DMS153 treated with DMSO at 0.1 percent for 48 hours (cell line): ENCODE data around the gene SIPA1L3.

Experiments
- DNase-seq: peaks from one replicate; lab custom pipeline; 2025; ENCODE audit not compliant: unreplicated experiment; lab: John Stamatoyannopoulos, UW

SIPA1L3 gene

DNA sequence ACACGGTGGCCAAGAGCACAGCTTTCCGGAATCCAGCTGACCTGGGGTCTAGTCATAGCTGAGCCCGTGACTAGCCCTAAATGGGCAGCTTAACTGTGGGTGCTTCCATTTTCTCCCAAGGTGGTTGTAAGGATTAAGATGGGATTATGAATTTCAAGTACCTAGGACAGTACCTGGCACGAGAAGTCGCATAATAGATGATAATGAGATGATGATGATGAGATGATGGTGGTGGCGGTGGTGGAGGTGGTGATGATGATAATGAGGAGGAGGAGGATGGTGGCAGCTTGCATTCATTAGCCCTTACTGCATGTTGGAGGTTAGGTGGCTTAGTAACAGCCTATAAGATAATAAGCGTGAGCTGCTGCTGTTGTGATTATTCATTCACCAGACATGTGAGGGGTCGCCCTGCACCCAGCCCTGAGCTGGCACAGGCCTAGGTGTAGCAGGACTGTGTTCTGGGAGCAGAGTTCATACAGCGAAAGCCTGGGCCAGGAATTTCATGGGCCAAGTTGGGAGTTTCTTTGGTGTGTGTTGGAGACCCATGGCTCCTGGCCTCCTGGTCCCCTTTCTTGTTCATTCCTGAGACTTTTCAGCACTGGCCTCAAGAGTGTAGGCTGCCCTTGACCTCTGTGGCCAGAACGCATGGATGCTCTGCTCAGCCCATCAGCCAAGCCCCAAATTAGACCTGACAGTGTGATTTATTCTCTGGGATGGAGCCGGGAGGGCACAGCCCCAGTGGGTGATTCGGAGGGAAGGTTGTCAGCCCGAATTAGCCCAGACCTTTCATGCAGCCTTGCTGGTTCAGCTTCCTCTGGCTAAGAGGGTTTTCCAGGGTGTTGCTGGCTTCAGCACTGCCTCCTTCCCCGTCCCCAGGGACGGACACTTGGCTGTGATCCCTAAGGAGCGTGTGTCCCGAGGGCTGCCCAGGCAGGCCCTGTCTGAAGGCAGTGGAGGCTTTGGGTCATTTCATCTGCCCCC is 128.8 kb downstream of the SIPA1L3 start:
- no peak for DNase-seq

DNA sequence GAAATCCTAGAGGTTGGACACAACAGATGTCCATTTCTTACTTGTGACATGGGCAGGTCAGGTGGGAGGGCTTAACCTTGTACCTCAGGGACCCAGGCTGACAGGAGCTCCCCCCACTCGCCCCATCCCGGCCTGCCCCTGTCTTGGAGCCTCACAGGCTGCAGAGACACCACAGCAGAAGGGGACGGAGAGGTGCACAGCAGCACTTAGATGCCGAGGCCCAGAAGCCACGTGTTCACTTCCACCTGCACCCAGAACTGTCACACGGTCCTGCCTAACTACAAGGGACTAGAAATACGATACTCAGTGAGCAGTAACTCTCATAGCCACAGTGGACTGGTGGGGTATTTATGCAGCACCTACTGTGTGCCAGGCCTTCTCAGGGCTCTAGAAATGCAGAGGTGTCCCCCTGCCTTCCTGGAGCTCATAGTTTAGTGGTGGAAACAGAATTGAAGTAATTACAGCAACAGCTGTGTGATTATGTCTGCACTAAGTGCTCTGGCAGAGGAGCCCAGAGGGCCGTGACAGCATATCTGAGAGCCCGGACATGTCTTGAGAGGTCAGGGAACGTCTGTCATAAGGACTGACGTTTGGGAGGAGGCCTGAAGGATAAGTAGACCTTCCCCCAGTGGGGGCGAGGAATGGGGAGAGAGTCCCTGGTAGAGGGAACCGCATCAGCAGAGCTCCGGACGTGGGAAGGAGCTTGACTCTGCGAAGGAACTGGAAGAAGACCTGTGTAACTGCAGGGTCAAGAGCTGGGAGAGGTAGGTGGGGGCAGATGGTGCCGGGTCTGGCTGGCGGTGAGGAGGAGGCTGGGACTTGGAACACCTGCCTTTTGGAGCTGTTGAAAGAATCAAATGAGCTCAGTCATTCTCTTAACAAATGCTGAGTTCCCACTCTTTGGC is 130.0 kb downstream of the SIPA1L3 start:
- no peak for DNase-seq

DNA sequence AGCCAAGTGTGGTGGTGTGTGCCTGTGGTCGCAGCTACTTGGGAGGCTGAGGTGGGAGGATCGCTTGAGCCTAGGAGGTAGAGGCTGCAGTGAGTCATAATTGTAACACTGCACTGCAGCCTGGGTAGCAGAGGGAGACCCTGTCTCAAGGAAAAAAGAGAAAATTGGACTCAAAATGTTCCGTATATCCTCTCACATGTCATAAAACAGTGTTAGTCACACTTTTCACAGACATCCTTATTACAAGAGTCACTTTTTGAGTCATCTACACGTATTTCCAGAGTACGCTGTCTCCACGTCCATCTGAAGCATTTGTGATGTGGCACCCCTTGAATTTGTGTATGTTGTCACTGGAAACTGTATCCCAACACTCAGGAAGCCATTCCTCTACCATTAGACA is 133.0 kb downstream of the SIPA1L3 start:
- DNase-seq = no peak

DNA sequence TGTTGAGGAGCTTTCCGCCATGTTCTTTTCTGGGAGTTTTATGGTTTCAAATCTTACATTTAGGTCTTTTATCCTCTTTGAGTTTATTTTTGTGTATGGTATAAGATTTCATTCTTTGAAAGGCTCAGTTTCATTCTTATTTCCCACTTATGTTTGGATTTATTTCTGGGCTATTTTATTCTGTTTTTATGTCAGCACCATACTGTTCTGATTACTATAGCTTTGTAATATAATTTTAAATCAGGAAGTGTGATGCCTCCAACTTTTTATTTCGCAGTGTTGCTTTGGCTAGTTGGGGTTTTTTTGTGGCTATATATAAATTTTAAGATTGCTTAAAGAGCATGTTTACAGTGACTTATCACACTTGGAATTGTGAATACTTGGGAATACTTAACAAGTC is 135.1 kb downstream of the SIPA1L3 start:
- DNase-seq = no peak

DNA sequence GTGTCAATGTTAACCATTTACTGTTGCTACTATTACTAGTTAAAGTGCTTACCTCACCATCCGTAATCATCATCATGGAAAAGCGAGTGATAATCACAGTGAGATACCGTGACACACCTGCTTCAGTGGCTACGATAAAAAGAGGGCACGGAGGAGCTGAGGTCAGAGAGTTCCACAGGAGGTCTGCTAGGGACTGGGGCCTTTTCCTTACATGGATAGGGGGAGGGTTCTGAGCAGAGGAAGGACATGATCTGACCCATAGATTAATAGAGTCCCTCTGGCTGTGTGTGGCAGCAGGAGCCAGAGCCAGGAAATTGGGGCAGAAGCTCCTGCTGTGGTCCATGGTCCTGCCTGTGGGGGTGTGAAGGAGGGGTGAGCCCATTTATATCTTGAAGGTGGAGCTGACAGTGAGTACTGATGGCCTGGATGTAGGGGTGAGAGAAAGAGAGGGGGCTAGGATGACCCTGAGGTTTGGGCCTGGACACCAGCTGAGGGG is 136.7 kb downstream of the SIPA1L3 start:
- no peak for DNase-seq

DNA sequence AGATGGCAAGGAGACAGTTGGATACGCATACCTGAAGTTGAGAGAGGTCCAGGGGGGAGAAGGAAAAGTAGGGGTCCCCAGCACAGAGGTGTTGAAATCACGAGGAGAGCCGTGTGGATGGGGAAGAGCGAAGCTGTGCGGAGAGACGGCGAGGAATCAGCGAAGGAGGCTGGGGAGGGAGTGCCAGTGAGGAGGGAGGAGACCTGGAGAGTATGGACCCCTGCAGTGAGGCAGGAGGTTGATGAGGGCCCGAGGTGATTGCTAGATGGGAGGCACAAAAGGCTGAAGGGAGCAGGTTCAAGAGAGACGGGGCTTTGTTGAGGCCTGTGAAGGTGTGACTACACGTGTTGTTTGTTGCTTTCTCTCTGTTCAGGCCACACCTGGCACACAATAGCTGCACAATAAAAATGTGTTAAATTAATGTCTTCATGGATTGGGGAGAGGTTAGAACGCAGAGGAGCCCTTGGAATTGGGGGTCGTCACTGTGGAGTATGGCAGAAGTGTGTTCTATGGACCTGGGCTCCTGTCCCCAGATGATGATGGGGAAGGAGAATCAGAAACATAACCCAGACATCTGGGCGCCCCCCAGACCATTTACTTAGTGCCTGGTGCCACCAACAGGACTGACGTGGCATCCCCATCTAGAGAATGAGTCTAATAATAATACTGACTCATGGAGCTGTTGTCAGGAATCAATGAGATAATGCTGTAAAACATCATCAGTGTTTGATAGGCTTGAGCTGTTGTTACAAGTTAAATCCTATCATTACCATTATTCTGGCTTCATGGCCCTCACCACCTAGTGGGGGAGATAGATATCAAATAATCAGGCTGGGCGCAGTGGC is 137.5 kb downstream of the SIPA1L3 start:
- no peak for DNase-seq

DNA sequence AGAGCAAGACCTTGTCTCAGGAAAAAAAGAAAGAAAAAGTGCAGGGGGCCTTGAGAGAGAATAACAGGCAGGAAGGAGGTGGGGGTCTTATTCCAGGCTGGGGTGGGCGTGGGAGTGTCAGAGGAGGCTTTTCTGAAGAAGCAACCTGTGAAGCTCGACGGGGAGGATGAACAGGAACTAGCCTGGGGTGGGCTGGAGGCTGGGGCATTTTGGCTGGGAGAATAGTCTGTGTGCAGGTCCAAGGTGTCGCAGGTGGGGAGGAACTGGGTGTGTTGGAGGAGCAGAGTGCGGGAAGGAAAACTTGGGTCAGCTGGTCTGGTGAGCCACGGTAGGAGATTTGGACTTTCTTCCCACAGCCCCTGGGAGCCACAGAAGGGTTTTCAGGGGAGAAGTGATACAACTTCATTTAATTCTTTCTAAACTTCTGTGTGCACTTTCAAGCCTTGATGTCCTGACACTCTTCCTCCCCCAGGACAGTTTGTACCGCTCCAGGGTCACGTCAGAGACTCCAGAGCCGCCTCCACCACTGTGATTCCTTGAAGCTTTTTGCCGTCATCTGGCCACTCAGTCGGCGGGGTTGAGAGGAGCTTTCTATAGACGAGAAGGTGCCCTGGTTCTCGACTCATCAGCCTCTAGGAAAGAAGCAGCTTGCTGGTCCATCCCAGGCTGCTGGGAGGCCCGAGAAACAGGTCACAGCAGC is 138.7 kb downstream of the SIPA1L3 start:
- DNase-seq = no peak

DNA sequence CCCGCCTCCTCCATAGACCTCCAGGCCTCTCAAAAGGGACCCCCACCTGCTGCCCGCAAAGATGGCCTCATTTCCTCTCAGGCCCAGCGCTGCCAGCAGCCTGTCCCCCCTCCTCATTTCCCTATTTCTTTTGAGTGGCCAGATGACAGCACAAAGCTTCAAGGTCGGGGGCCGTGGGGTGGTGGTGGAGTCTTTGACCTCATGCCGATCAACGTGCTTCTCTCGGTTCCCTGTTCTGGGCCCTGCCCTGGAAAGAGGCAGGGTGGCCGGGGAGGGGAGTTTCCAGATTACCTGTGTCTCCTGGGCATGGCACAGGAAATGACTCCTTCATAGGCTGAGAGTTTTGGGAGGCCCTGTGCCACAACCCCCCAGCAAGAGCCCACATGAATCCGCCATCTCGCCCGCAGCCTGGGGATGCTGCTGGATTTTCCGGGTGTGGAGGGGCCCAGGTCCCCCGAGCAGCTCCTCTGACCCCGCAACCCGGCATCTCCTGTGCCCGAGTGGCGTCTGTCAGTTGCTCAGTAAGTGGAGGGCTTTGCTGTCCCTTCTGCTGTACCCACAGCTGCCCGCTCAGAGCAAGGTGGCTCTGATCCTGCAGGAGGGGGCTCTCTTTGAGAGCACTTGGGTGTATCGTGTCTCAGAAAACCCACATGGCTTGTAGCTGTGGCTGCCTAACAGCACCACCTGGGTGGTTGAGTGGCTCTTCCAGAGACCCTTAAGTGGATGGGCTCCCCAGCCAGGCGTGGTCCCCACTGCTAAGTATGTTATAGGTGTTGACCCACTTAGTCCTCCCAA is 139.4 kb downstream of the SIPA1L3 start:
- DNase-seq = no peak

DNA sequence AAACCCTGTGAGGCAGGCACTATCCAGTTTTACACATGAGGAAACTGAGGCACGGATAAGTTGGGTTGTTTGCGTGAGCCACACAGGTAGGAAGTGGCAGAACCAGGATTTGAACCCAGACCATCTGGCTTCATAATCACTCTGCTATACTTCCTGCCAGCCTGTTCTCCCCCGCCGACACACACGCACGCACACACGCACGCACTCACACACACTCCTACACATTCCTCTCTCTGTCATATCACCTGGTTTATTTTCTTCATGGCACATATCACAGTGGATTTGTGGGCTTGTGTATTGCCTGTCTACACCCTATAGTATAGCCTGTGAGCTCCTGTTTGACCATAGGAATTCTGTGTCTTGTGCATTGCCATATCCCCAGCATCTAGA is 140.0 kb downstream of the SIPA1L3 start:
- DNase-seq = no peak

DNA sequence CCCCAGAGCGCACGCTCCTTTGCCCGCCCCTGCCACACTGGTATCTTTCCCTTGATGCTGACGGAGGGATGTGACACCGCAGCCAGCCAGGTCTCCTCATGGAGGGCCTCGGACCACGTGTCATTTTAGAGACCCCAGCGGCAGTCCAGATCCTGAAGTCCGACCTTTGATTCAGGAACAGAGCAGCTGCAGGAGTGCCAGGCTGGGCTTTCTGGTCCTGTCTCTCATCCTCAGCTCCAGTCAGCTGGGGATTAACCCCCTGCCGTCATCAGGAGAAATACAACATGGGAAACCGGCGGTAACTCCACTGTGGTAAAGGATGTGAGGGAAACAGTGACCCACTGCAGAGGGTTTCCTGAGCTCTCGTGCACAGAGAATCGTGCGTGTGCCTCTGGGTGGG is 140.6 kb downstream of the SIPA1L3 start:
- DNase-seq = no peak

DNA sequence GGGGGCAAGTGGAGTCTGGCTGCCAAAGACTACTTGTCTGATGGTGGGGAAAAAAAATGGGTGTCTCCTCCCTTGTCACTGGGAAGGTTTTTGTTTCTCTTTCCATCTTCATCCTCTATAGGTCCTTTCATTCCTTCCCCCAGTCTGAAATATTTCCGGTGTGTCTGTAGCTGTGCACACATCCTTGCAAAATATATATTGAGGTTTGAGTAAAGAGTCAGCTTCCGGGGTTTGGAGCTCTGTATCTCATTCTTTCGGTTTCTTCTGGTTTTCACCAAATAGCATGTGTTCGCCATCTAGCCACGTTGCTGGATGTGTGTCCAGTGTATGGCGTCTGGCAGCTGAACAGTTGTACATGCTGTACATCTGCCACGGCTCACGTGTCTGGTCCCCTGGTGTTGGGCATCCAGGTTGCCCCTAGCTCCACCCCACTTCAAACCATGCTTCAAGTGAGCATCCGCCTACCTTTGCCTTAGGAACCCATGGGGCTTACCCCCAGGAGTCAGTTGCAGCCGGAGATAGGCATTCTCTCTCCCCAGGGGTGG is 142.2 kb downstream of the SIPA1L3 start:
- no peak for DNase-seq

DNA sequence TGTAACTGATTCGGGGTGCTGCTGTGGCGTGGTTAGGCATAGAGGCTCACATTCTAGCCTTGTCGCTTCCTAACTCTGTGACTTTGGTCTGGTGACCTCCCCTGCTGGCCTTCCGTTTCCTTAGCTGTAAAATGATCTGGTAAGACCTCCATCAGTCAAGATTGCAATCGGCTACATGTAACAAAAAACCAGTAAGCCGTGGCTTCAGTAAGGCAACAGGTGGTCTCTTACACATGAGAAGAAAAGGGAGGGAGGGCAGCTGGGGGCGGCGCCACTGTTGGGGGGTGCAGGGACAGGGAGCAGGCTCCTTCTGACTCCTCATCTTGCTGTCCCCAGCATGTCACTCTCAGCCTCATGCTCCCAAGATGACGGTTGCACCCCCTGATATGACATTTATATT is 148.0 kb downstream of the SIPA1L3 start:
- no peak for DNase-seq

DNA sequence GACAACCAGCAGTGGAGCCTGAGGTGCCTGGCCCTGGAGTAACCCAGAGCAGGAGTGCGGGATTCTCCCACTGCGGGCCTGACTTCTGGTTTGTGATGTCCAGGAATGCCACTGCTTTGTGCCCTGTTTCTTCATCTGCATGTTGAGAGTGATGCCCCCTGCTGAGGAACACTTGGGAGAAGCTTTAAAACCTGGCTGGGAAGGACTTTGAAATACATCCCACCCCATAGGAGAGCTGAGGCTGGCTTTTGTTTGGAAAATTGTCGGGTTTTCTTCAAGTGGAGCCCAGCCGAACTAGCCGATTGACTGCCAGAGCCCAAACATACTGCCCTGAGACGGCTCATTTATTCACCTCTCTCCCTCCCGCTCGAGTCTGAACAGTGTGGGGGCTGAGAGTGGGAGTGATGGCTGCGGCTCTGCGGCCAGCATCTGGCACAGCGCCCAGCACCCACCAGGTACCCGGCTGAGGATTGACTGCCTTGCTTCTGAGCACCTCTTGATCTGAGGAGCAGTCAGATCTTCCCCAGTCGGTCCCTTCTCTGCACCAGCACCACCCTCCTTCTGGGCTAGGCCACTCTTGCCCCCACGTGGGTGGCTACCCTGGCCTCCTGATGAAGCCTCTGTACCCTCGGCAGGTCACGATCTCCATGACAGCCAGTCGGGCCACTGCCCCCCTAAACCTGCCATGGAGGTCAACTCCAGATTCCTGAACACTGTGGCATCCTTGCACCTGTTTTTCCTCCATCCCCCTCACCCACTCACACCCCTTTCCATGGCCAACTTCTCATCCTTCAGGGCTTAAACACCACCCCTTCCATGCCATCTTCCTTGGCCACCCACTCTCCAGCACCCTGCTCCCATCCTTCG is 148.9 kb downstream of the SIPA1L3 start:
- DNase-seq = no peak

DNA sequence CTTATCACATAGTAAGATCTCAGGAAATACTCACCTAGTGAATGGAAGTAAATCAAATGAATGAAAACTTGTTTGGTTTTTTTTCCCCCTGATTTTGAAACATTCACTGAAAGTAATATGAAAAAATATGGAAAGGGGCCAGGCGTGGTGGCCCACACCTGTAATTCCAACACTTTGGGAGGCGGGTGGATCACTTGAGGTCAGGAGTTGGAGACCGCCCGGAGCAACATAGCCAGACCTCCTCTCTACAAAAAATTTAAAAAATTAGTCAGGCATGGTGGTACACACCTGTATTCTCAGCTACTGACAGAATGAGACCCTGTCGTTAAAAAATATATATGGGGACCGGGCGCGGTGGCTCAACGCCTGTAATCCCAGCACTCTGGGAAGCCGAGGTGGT is 149.6 kb downstream of the SIPA1L3 start:
- no peak for DNase-seq

DNA sequence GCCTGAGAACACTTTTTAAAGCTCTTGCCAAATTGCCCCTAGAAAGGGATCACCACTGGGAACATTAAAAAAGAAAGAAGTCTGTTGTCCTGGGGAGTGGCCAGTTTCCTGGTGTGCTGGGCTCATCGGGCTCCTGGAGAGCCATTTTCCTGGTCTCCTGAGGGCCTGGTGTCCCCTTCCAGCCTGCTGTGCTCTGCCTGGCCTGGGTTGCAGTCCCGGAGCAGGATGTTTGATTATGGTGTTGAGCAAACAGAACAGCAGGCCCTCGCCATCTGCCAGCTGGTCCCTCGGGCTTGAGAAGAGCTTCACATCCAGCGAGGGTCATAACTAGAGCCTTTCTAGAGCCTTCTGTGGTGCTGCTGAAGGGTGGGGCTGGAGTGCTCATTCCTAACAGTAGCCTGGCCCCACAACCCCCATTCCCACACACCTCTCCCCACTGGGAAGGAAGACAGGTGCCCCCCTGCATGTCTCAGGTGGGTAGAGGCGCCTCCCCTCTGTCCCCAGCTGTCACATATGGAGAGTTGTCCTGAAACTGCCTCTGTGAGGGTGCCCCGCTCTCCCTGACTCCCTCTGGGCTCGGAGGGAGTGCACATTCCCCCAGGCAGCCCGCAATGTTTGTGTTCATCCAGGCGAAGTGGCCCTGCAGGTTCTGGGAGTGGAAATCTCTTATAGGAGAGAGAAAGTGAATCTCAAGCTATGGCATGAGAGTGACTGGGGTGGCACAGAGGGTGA is 151.1 kb downstream of the SIPA1L3 start:
- DNase-seq = peak; percentile 94

DNA sequence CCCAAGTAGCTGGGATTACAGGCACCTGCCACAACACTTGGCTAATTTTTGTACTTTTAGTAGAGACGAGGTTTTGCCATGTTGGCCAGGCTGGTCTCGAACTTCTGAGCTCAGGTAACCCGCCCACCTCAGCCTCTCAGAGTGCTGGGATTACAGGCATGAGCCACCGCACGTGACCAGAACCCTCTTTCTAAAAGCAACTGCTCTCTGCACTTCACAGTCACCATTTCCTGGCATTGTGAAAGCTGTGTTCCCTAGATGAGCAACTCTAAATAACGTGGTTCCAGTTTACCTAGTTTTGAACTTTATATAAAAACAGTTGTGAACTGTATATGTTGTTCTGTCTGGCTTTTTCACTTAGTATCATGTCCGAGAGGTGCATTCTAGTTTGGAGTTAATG is 152.9 kb downstream of the SIPA1L3 start:
- no peak for DNase-seq

DNA sequence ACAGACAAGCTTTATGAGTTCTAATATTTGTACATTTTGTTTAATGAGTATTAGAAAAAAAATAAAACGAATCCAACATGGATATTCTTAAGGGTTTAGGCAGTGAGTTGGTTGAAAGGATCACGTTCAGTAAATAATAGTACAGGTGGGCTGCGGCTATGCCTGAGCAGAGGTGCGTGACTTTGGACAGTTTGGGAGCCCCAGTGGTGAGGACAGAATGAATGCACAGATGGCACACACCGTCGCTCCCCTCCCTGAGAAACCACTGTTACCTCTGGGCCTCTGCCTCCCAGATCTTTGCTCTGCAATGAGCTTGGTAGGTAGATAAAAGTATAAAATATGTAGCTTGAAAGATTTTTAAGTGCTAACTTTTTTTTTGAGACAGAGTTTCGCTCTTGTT is 153.3 kb downstream of the SIPA1L3 start:
- no peak for DNase-seq

DNA sequence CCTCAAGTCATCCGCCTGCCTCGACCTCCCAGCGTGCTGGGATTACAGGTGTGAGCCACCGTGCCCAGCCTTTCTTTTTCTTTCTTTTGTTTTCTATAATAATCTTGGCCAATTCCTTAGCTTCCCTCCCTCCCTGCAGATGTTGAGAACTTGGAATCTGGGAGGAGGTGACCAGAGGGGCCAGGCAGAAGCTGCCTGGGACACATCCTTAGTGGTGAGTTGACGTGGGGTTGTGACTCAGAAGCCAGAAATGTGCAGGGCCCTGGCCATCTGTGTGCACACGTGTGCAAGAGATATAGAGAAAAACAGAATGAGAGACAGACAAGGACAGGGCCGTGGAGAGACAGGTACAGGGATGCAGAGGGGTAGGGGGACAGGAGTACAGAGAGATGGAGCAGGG is 154.3 kb downstream of the SIPA1L3 start:
- DNase-seq = no peak
